Renal cortex interstitium (tissue), 11 donors: ENCODE results near the gene MUC2. TPM values are rescaled to one million over a fixed set of nuclear protein-coding genes. Genes with fewer than 3 reads are reported as not detected.

Experiments used
- DNase-seq, 11 donors: peaks; one replicate each; pipeline ENCODE4 v3.0.0-alpha.2; 2013; ENCODE audit warnings: low read depth in 9 of 11, low spot score in 4 of 11; ENCODE audit errors: extremely low read depth in 1 of 11
- polyA plus RNA-seq, 3 donors: library from polyadenylated mRNA; unstranded; fragments of 120-200 nt; gene quantifications; one replicate each; pipeline ENCODE4 v1.2.1, GENCODE V29; 2013; ENCODE audit not compliant: insufficient read length in 3 of 3

Gene MUC2
- polyA plus RNA-seq, 3 donors = 0.03 to 0.45 (median 0.03) TPM

- DNase-seq = no peak
These were observed 38.9 kb upstream of the MUC2 start for GRCh38 chr11:1035577-1036283.

GRCh38 chr11:1036303-1036923 lies 38.3 kb upstream of the MUC2 start, which contains the start of gene MUC6:
TSS of gene MUC6 (minus strand) at chr11:1036718. CDS start at chr11:1036655, 63 bp downstream.
- DNase-seq = peak in 5 of 11 donors; percentile 12 to 36 (median 25)

GRCh38 chr11:1036931-1037330 lies 37.7 kb upstream of the MUC2 start:
- DNase-seq = no peak

GRCh38 chr11:1037506-1038055 lies 37.1 kb upstream of the MUC2 start:
- DNase-seq = no peak

- no peak for DNase-seq
These were observed 36.3 kb upstream of the MUC2 start for GRCh38 chr11:1038361-1038760.

- DNase-seq = no peak
These were observed 35.8 kb upstream of the MUC2 start for GRCh38 chr11:1038921-1039320.

GRCh38 chr11:1039481-1040427 lies 34.9 kb upstream of the MUC2 start:
- DNase-seq = no peak

GRCh38 chr11:1040428-1041148 lies 34.1 kb upstream of the MUC2 start:
- no peak for DNase-seq

GRCh38 chr11:1041149-1041467 lies 33.6 kb upstream of the MUC2 start:
- DNase-seq = no peak

GRCh38 chr11:1041471-1041870 lies 33.2 kb upstream of the MUC2 start:
- DNase-seq = no peak

- no peak for DNase-seq
These were observed 32.6 kb upstream of the MUC2 start for GRCh38 chr11:1041936-1042608.

- no peak for DNase-seq
These were observed 31.8 kb upstream of the MUC2 start for GRCh38 chr11:1042626-1043562.

- no peak for DNase-seq
These were observed 31.0 kb upstream of the MUC2 start for GRCh38 chr11:1043563-1044096.

- no peak for DNase-seq
These were observed 30.5 kb upstream of the MUC2 start for GRCh38 chr11:1044160-1044559.

- no peak for DNase-seq
These were observed 27.0 kb upstream of the MUC2 start for GRCh38 chr11:1047595-1048156.

- DNase-seq = no peak
These were observed 26.2 kb upstream of the MUC2 start for GRCh38 chr11:1048375-1049070.
